SH-SY5Y (cell line): Measurements from ENCODE around the gene JCAD.

Experiments
- GATA2 ChIP-seq: IDR thresholded peaks from 2 replicates; pipeline ENCODE4 v1.6.1; 2011; ENCODE audit warnings: mild to moderate bottlenecking, low read depth, low read length
- GATA3 ChIP-seq: IDR thresholded peaks from 2 replicates; pipeline ENCODE4 v1.6.1; 2011; ENCODE audit warnings: low read depth, mild to moderate bottlenecking, low read length, moderate library complexity

GRCh38 chr10:30068492-30069223 is 9.3 kb upstream of the JCAD start:
- TF ChIP-seq GATA3 (no peak), GATA2 (no peak)
